Measurements from ENCODE around the gene GRID1.

DNA sequence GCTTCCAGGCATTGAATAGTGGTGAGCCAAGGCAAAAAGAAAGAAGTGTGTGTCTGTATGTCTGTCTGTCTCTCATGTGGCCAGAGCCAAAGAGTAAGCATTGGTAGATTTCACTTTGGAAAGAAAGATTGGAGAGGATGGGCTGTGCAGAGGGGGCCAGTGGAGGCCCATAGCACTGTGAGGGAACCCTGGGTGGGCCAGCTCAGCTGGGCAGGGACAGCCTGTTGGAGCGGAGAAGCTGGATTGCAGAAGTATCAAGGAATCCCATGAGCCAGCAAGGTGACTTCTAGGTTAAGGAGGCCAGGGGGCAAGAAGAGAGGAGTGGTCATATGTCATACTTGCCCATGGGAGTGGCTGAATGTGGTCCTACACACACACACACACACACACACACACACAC is 1.5 kb upstream of the GRID1 start:
- TF ChIP-seq, protein P1, sequence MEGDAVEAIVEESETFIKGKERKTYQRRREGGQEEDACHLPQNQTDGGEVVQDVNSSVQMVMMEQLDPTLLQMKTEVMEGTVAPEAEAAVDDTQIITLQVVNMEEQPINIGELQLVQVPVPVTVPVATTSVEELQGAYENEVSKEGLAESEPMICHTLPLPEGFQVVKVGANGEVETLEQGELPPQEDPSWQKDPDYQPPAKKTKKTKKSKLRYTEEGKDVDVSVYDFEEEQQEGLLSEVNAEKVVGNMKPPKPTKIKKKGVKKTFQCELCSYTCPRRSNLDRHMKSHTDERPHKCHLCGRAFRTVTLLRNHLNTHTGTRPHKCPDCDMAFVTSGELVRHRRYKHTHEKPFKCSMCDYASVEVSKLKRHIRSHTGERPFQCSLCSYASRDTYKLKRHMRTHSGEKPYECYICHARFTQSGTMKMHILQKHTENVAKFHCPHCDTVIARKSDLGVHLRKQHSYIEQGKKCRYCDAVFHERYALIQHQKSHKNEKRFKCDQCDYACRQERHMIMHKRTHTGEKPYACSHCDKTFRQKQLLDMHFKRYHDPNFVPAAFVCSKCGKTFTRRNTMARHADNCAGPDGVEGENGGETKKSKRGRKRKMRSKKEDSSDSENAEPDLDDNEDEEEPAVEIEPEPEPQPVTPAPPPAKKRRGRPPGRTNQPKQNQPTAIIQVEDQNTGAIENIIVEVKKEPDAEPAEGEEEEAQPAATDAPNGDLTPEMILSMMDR (IDR thresholded peaks at IDR 0.05), result no peak
- TF ChIP-seq POLR2A (IDR thresholded peaks at IDR 0.05), result no peak

Measured in thyroid gland (tissue), 4 donors.